ENCODE data around the gene CEP63. TPM values are rescaled to one million over a fixed set of nuclear protein-coding genes. Genes with fewer than 3 reads are reported as not detected.

CEP63 gene
- total RNA-seq, 1 donor from 2014 or later: 24.6 TPM

GRCh38 chr3:134600685-134601463 is 115.0 kb downstream of the CEP63 start:
- intact Hi-C loops (cut with micrococcal nuclease): loop anchor here (1.0 kb wide), 1 partner anchor 194 kb away; the partner anchor contains the start of gene EPHB1
- no peaks in the 10 kb centered on the region for H3K27me3 Mint-ChIP-seq
- no peaks in the 10 kb centered on the region for H3K9me3 Mint-ChIP-seq
- TF ChIP-seq CTCF (IDR thresholded peaks at IDR 0.05): peak; percentile 75
- no peak overlapping the region for H3K4me3 Mint-ChIP-seq
- DNase-seq: peak; percentile 30
- POLR2A ChIA-PET: no interaction called here
- peaks cover 6% of the 10 kb centered on the region for H3K4me1 Mint-ChIP-seq
- CTCF ChIA-PET: interaction anchor here (0.6 to 2.4 kb wide), 7 partner anchors 10 to 1443 kb away, joined by 3 to 10 read pairs (median 4); no protein-coding TSS in a partner anchor
- no peak for ATAC-seq (ENCODE audit: low read depth)
- H3K36me3 Mint-ChIP-seq (ENCODE audit: low read depth): no peaks in the 10 kb centered on the region
- H3K27ac Mint-ChIP-seq: no peak overlapping the region

- TF ChIP-seq CTCF (IDR thresholded peaks at IDR 0.05): no peak
- ATAC-seq (ENCODE audit: low read depth) (no peak), DNase-seq (no peak)
- Mint-ChIP-seq H3K27me3 (peaks cover 3% of the 10 kb centered on the region), H3K27ac (no peak overlapping the region), H3K9me3 (no peaks in the 10 kb centered on the region), H3K4me1 (peaks cover 6% of the 10 kb centered on the region), H3K4me3 (no peak overlapping the region), H3K36me3 (ENCODE audit: low read depth) (no peaks in the 10 kb centered on the region)
- ChIA-PET CTCF (interaction anchor here (1.6 to 1.7 kb wide), 3 partner anchors 11 to 1292 kb away, joined by 4 to 9 read pairs (median 7); no protein-coding TSS in a partner anchor), POLR2A (no interaction called here)
- intact Hi-C loops (cut with micrococcal nuclease): loop anchor here (1.0 kb wide), 1 partner anchor 194 kb away; the partner anchor contains the start of gene EPHB1
These were observed 115.9 kb downstream of the CEP63 start for GRCh38 chr3:134601539-134602439.

- Mint-ChIP-seq H3K4me3 (no peak overlapping the region), H3K9me3 (no peaks in the 10 kb centered on the region), H3K36me3 (ENCODE audit: low read depth) (no peaks in the 10 kb centered on the region), H3K27ac (no peak overlapping the region), H3K4me1 (peaks cover 6% of the 10 kb centered on the region), H3K27me3 (peaks cover 3% of the 10 kb centered on the region)
- intact Hi-C loops (cut with micrococcal nuclease): no loop called here
- ChIA-PET CTCF (interaction anchor here (1.7 kb wide), 1 partner anchor 192 kb away, joined by 4 read pairs; no protein-coding TSS in a partner anchor), POLR2A (no interaction called here)
- DNase-seq (no peak), ATAC-seq (ENCODE audit: low read depth) (no peak)
- TF ChIP-seq CTCF (IDR thresholded peaks at IDR 0.05): no peak
These were observed 116.6 kb downstream of the CEP63 start for GRCh38 chr3:134602440-134602814.

- no peak for ATAC-seq (ENCODE audit: low read depth)
- H3K27me3 Mint-ChIP-seq: peaks cover 3% of the 10 kb centered on the region
These were observed 117.6 kb downstream of the CEP63 start for GRCh38 chr3:134603480-134603879.

More at GRCh38 chr3:134603480-134603879, 117.6 kb downstream of the CEP63 start:
- Mint-ChIP-seq H3K4me3 (no peak overlapping the region), H3K9me3 (no peaks in the 10 kb centered on the region), H3K27ac (no peak overlapping the region), H3K4me1 (peaks cover 6% of the 10 kb centered on the region), H3K36me3 (ENCODE audit: low read depth) (no peaks in the 10 kb centered on the region)
- intact Hi-C loops (cut with micrococcal nuclease): no loop called here
- CTCF ChIA-PET: interaction anchor here (1.7 kb wide), 1 partner anchor 191 kb away, joined by 4 read pairs; no protein-coding TSS in a partner anchor
- TF ChIP-seq CTCF (IDR thresholded peaks at IDR 0.05): no peak
- DNase-seq: no peak
- POLR2A ChIA-PET: no interaction called here

All from activated B cell treated with CpG ODN at 0.5 μM for 24 hours (primary cell).